NCI-H82 treated with DMSO at 0.1 percent for 48 hours (cell line): ENCODE measurements around the gene ADPRH.

ENCODE experiments used
- DNase-seq: peaks from one replicate; lab custom pipeline; 2025; ENCODE audit not compliant: unreplicated experiment; lab: John Stamatoyannopoulos, UW

The ADPRH gene

DNA sequence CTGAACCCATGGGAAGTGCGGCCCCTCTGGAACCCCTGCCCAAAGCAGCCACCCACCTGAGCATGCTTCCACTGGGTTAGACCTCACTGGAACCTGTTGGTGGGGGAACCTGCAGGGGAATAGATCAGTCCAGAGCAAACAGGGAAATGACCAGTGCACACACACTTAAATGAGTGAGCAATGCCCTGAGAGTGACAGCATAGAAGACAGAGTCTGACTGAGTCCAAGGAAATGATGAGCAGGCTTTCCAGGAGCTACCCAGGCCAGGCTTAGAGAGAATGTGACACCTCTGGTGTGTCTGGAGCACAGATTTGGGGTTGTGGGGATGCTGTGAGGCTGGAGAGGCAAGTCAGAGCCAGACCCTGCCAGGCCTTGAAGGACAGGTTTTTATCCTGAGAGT lies 46.9 kb downstream of the ADPRH start:
- no peak for DNase-seq

DNA sequence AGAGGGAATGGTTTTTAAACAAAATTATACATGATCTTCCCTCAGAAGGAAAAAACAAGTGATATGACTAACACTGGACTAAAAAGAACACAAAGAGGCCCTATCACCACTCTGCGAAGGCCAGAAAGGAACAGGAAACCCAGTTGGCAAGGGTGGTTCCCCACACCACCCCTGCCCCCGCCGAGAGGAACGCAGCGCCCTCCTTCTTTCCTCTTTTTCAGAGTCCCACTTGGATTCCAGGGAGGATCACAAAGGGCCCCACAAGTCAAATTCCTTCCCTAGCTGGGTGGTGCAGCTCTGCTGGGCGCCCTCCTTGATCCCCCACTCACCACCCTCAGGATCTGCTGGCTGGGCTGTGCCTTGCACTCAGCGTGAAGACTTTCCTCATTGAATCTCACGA lies 48.2 kb downstream of the ADPRH start:
- no peak for DNase-seq

DNA sequence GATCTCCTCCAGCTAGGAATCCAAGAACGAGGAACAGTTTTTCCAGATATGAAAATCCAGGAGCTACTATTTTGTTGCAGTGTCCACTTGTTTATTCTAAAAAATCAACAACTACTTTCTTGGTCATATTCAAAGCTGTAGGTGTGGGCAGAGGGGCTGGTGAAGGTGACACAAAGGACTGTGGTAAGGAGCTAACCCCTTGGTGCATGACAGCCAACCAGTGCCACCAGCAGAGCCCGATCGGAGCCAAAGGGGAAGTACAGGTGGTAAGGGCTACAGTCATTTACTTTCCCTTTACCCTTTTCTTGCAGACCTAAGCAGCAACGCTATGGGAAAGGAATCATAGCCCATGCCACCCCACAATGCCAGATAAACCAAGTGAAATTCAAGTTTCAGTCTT lies 49.1 kb downstream of the ADPRH start:
- DNase-seq, result no peak

DNA sequence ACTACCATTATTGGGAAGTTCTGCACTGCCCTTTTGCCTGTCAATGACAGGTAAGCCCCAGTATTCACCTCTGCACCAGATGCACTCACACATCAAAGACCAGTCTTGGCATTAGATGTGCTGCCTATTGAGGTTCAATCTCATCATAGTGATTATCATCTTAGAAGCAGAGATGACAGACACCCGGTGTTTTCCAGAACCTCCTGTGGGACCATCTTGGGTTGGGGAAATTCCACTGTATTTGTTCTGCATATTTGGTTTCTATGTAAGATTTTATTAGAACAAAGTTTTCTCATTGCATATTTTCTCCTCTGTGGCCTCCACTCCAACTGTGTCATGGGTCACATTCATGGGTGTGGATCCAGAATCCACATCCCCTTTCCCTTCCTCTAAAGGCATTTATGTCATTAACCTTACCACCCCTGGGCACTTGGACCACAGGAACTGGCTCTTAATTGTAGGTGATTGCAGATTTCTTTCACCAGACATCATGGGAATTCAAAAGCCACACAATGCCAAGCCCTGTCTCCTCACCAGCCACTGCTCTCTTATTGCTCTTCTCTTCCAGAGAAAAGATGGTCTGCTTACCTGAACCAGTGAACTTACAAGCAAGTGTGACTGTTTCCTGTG lies 49.6 kb downstream of the ADPRH start:
- DNase-seq, result no peak

- no peak for DNase-seq
Measured at GRCh38 chr3:119630128-119630879, 51.0 kb downstream of the ADPRH start.

DNA sequence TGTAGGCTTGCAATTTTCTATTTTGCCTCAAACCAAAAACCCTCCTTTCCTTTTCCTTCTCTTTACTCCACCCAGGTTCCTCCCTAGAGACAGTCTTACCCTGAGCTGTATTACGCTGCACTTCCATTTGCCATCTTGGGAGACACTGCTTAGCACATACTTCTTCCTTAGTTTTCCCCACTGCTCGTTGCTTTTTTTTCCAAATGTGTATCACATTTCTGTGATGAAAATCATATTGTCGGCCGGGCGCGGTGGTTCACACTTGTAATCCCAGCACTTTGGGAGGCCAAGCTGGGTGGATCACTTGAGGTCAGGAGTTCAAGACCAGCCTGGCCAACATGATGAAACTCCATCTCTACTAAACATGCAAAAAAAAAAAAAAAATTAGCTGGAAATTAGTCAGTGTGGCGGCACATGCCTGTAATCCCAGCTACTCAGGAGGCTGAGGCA lies 51.6 kb downstream of the ADPRH start:
- no peak for DNase-seq

GRCh38 chr3:119631516-119631915 lies 52.2 kb downstream of the ADPRH start:
- no peak for DNase-seq

GRCh38 chr3:119632216-119632615 lies 52.9 kb downstream of the ADPRH start:
- DNase-seq, result no peak

DNA sequence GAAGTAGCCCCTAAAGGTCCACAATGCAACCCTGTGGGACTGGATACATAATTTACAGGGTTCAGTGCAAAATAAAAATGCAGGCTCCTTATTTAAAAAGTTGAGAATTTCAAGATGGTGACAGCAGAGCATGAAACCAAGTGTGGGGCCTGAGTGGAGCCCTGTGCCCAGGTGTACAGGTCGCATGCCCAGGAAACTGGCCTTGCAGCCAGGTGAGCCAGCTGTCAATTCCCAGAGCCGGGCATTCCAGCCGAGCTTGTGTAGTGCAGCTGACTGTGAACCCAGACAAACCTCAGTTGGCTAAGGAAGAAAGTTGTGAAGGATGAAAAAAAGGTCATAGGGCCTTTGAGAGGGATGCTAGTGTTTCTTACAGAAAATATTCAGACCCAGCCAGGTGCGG lies 53.5 kb downstream of the ADPRH start:
- no peak for DNase-seq

- DNase-seq, result no peak
Measured at GRCh38 chr3:119635719-119636118, 56.4 kb downstream of the ADPRH start.

DNA sequence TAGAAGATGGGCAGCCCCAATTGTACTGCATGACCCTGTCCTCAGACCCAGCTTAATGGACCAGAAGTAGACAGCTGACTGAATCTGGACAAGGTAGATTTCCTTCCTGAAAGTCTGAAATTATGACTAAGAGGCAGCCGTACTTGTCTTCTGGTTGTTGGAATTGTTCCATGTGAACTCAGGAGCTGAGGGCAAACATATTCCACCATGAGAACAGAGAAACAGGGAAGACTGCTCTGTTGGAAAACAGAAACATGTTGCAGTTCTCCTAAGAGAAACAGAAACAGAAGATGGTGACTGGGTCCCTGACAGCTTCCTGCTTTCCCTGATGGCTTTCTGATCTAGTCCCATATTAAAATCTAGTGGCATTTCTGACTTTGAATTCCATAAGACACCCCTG lies 57.0 kb downstream of the ADPRH start:
- no peak for DNase-seq

- DNase-seq, result no peak
Measured at GRCh38 chr3:119636891-119637611, 57.8 kb downstream of the ADPRH start.

GRCh38 chr3:119637679-119638477 lies 58.6 kb downstream of the ADPRH start:
- DNase-seq, result no peak
